Stimulated activated CD4-positive, alpha-beta T cell treated with anti-CD3 and anti-CD28 coated beads, Interleukin-2, amount 100 ng/mL, for 48 hours (primary cell): ENCODE data around the gene WDR82.

Experiments used
- DNase-seq, 2 donors: peaks; one replicate each; pipeline ENCODE4 v3.0.0-alpha.2; 2020

The WDR82 gene

GRCh38 chr3:52253314-52254304 is 24.8 kb downstream of the WDR82 start:
- peak; percentile 69 to 71 for DNase-seq

DNA sequence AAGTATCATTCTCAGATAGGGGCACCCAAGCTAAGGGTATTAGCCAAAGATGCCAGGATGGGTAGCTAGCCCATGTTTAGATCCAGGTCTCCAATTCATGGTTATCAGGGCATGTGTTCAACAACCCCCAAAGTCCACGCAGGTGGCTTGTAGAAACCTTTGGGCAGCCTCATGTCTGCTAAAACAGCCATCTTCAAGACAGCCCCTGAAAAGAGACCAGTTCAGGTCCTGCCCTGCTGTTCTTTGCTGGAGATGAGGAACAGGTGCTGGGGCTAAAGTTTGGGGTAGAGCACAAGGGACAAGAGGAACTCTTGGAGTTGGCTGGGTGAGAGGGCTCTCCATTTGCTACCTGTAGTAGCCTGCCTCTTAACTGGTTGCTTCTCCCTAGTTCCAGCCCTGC is 28.3 kb downstream of the WDR82 start:
- DNase-seq, result no peak

- DNase-seq, result no peak
Measured at GRCh38 chr3:52249683-52250082, 28.8 kb downstream of the WDR82 start.

DNA sequence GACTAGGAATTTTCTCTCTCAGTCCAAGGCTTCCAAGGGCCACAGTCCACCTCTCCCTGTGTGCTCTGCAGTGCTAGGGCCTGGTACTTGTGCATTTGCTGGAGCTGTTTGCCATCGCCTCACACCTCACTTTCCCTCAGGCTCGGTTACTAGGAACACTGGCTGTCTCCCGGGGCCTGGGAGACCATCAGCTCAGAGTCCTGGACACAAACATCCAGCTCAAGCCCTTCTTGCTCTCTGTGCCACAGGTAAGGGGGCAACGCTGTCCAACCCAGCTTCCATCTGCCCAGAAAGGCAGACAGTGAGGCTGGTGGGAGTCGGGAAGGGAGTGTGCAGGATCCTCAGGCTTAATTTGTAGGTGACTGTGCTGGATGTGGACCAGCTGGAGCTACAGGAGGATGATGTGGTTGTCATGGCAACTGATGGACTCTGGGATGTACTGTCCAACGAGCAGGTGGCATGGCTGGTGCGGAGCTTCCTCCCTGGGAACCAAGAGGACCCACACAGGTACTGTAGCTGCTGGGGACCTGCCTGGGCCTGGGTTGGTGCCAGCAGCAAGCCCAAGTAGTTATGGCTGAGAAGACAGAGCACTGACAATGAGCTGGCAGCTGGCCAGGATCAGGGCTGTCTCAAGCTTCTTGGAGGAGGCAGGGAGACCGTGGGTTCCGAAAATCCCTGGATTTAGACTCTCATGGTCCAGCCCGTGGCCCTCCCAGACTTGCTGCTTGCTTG is 29.5 kb downstream of the WDR82 start:
- DNase-seq, result no peak

GRCh38 chr3:52248165-52248541 is 30.3 kb downstream of the WDR82 start:
- no peak for DNase-seq

GRCh38 chr3:52247409-52248164 is 30.9 kb downstream of the WDR82 start:
- DNase-seq, result no peak

- no peak for DNase-seq
Measured at GRCh38 chr3:52246728-52247408, 31.6 kb downstream of the WDR82 start.

- DNase-seq, result no peak
Measured at GRCh38 chr3:52246264-52246620, 32.2 kb downstream of the WDR82 start.

DNA sequence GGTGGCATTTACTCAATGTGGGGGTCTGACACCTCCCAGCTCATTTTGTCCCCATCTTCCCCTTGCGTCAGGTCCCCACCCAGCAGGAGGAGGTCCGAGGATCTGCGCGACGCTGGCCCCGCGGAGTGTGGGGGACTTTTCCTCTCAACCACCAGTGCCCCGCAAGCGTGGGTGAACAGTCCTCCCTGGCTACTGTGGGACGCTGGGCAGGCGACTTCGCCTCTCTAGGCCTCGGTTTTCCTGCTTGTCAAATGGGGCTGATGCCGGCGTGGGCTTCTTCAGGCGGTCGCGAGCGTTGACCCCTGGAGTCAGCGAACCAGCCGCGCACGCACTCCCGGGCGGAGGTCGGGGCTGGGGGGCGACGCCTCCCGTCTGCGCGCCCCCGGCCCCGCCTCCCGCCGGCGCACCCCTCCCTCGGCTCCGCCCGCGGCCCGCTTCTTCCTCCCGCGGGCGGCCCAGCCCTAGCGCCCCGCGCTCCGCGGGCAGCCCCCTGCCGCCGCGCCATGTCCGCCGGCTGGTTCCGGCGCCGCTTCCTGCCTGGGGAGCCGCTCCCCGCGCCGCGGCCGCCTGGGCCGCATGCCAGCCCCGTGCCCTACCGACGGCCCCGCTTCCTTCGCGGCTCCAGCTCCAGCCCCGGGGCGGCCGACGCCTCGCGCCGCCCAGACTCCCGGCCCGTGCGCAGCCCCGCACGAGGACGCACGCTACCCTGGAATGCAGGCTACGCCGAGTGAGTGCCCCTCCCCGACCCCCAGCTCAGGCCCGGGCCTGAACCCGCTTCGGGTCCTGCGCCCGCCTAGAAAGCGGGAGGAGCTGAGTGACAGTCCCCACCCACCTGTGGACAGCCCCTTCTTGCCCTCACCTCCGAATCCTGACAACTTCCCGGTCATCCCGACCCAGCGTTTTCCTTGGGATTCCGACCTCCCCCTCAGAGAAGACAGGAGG is 32.9 kb downstream of the WDR82 start, which contains the start of gene PPM1M:
TSS of gene PPM1M (plus strand) at position 438 of the 942 bp plus-strand sequence. CDS start at position 504, 66 bp downstream.
- peak in 1 of 2 donors; percentile 32 for DNase-seq

GRCh38 chr3:52243791-52244628 is 34.4 kb downstream of the WDR82 start:
- DNase-seq, result peak in 1 of 2 donors; percentile 40

GRCh38 chr3:52242039-52242438 is 36.4 kb downstream of the WDR82 start:
- no peak for DNase-seq

DNA sequence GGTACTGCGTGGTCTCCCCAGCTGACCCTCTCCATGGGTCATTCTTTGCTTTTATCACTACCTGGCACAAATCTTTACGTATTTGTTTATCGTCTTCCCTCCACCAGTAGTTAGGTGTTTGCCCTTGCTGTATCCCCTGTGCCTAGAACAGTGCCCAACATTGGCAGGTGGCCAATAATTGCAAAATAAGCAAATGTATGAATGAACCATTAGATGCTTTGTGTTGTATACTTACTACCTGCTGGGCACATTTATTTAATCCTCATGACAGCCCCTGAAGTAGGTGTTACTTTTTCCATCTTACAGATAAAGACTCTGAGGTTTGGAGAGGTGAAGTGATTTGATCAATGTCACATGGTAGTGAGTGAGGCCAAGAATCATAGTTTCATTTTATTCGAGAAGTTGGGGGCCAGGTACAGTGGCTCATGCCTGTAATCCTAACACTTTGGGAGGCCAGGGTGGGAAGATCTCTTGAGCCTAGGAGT is 37.5 kb downstream of the WDR82 start:
- DNase-seq, result no peak

GRCh38 chr3:52240059-52240885 is 38.2 kb downstream of the WDR82 start:
- DNase-seq, result peak in 1 of 2 donors; percentile 50

GRCh38 chr3:52238761-52239701 is 39.4 kb downstream of the WDR82 start, which contains the start of gene TWF2:
Gene TWF2, minus strand, starts transcription at chr3:52239158. Its CDS starts 142 bp downstream, at chr3:52239016.
- peak; percentile 76 to 86 for DNase-seq

DNA sequence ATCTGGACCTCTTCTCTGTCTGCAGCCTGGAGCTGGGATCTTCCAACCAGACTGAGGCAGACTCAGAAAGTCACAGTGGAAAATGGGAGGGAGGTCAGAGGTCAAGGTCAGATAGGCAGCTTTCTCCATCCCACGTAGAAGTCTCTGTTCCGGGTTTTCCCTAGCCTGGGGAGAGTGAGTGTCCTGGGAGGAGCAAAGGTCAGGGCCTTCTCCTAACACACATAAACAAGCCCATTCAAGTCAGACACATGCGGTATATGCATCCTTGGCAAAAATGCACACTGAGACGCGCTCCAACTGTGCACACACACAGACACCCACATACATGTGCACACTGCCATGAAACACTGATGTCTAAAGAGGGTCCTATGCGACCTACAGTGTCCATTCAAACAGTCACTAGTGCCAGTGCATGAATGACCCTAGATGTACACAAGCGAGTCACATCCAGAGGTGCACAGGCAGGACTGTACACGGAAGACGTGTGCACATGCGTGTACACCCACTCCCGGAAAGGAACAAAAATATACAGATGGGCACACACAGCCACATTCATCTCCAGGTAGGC is 40.2 kb downstream of the WDR82 start:
- DNase-seq, result no peak

DNA sequence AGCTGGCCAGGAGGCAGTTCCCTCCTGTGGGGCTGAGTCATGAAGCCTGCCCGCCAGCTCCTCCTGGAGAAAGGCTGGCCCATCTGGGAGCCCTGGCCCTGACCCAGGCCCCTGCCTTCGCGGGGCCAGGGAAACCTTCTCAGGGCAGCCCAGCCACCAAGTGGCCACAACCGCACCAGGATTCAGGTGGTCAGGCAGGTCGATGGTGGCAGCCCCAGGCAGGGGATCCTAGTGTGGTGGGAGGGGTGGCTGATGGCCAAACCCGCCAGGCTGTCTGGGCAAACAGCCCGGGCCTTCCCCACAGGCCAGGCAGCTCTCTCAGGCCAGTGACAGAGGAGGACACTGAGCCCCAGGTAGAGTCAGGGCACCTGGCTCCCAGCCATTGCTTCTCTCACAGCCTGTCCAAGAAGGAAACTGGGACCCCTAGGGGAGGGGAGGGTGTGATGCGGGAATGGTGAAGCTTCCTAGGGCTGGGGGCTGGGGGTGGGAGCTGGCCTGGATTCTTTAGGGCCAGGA is 40.7 kb downstream of the WDR82 start:
- no peak for DNase-seq

DNA sequence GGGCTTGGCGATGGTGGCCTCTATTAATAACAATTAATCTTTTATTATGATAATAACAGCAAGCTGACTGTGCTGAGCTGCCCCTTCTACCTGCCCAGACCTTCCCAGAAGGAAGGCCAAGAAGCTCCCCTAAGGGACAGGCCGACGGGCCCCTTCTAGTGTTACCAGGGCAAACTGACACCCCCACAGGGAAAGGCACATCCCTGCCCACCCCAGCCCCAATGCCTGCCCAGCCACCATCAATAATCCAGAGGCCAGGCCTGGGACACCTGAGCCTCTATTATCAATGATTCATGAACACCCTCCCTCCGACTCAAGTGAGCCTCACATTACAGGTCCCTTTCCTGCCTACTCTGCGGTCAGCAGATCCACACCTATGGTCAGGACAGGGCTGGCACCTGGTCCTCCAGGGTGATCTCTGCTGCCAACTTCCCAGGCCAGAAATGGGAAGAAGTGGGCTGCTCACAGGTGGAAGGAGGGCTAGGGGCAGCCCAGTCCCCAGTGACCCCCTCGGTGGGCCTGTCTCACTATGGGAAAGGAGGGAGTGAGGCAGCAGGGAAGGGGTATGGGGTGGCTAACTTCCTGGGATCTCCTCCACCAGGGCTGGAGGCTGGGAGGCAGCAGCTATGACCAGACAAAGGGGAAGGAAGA is 41.3 kb downstream of the WDR82 start:
- DNase-seq, result no peak
